H1 (cell line): ENCODE results near the gene GPS2.

Source experiments
- CHD1 ChIP-seq: IDR thresholded peaks from 2 replicates; pipeline ENCODE4 v1.6.1; 2012; ENCODE audit warnings: low read depth, low read length, improper control_type of control experiment
- EGR1 ChIP-seq: IDR thresholded peaks from 2 replicates; pipeline ENCODE4 v1.6.1; 2011; ENCODE audit warnings: low read depth, low read length, borderline replicate concordance
- GTF2F1 ChIP-seq: IDR thresholded peaks from 2 replicates; pipeline ENCODE4 v1.6.1; 2012; ENCODE audit warnings: low read depth, low read length, improper control_type of control experiment, borderline replicate concordance
- HDAC2 ChIP-seq, 2 experiments: fragments of 300-600 bp in 1 of 2; sonication (generic) in 1 of 2; IDR thresholded peaks; 2 replicates each; pipeline ENCODE4 v1.6.1; 2011 to 2012; ENCODE audit warnings: low read depth in 2 of 2, low read length in 2 of 2, mild to moderate bottlenecking in 2 of 2, moderate library complexity in 2 of 2, borderline replicate concordance in 1 of 2, inconsistent platforms in 1 of 2
- POLR2A ChIP-seq, 2 experiments: IDR thresholded peaks; 1 replicate in 1 of 2; 2 replicates in 1 of 2; pipeline ENCODE4 v1.6.1; 2011; ENCODE audit warnings: low read depth in 2 of 2, low read length in 2 of 2, mild to moderate bottlenecking in 2 of 2; ENCODE audit errors: control extremely low read depth in 1 of 2
- SUZ12 ChIP-seq: fragments of 200-600 bp; sonication (generic); IDR thresholded peaks from 2 replicates; pipeline ENCODE4 v1.6.1; 2012; ENCODE audit warnings: mild to moderate bottlenecking, inconsistent platforms, low read length, moderate library complexity, mixed read lengths
- TF ChIP-seq, protein P1 (sequence below): IDR thresholded peaks from 2 replicates; pipeline ENCODE4 v1.6.1; 2012; ENCODE audit warnings: inconsistent platforms
- TF ChIP-seq, protein P2 (sequence below), 3 experiments: IDR thresholded peaks; 1 replicate in 2 of 3; 2 replicates in 1 of 3; pipeline versions ENCODE4 v1.5.1 to v1.6.1; 2011; ENCODE audit warnings: low read length in 3 of 3, mild to moderate bottlenecking in 3 of 3, inconsistent platforms in 2 of 3, low read depth in 1 of 3, moderate library complexity in 1 of 3; ENCODE audit not compliant: insufficient read depth in 1 of 3; ENCODE audit errors: control extremely low read depth in 1 of 3

DNA sequence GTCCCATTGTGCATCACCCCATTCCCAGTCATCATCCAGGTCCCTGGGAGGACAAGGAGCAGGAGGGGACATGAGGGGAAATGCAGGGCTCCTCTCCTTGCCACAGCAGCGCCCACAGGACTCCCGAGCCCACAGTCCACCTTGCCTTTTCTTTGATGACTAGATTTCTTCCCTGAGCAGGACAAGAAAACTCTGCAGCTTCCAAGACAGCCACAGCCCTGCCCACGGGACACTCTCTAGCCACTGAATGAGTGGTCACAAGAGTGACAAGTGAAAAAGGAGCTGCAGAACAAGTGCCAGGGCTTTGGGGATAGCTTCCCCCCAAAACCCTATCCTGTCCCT, 9.2 kb upstream of the GPS2 start:
- no peak for TF ChIP-seq GTF2F1
- TF ChIP-seq SUZ12, result no peak
- TF ChIP-seq, protein P1, sequence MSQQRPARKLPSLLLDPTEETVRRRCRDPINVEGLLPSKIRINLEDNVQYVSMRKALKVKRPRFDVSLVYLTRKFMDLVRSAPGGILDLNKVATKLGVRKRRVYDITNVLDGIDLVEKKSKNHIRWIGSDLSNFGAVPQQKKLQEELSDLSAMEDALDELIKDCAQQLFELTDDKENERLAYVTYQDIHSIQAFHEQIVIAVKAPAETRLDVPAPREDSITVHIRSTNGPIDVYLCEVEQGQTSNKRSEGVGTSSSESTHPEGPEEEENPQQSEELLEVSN, result no peak
- no peak for TF ChIP-seq EGR1
- TF ChIP-seq POLR2A (IDR thresholded peaks at IDR 0.05; ENCODE audit: control extremely low read depth in 1 of 2, low read depth in 2 of 2, low read length in 2 of 2), result no peak
- no peak for TF ChIP-seq CHD1
- no peak for TF ChIP-seq HDAC2 (IDR thresholded peaks at IDR 0.05; ENCODE audit: borderline replicate concordance in 1 of 2, low read depth in 2 of 2, low read length in 2 of 2)
- TF ChIP-seq, protein P2, sequence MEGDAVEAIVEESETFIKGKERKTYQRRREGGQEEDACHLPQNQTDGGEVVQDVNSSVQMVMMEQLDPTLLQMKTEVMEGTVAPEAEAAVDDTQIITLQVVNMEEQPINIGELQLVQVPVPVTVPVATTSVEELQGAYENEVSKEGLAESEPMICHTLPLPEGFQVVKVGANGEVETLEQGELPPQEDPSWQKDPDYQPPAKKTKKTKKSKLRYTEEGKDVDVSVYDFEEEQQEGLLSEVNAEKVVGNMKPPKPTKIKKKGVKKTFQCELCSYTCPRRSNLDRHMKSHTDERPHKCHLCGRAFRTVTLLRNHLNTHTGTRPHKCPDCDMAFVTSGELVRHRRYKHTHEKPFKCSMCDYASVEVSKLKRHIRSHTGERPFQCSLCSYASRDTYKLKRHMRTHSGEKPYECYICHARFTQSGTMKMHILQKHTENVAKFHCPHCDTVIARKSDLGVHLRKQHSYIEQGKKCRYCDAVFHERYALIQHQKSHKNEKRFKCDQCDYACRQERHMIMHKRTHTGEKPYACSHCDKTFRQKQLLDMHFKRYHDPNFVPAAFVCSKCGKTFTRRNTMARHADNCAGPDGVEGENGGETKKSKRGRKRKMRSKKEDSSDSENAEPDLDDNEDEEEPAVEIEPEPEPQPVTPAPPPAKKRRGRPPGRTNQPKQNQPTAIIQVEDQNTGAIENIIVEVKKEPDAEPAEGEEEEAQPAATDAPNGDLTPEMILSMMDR (IDR thresholded peaks at IDR 0.05; ENCODE audit: control extremely low read depth in 1 of 3, insufficient read depth in 1 of 3, low read depth in 1 of 3, low read length in 3 of 3), result no peak
